LNCAP (cell line): ENCODE measurements around the gene CTNNA2.

Source experiments
- TF ChIP-seq, protein P1 (sequence below): fragments of 450-650 bp; IDR thresholded peaks from 2 replicates; pipeline ENCODE4 v1.5.1; 2017; ENCODE audit warnings: mild to moderate bottlenecking

Gene CTNNA2

DNA sequence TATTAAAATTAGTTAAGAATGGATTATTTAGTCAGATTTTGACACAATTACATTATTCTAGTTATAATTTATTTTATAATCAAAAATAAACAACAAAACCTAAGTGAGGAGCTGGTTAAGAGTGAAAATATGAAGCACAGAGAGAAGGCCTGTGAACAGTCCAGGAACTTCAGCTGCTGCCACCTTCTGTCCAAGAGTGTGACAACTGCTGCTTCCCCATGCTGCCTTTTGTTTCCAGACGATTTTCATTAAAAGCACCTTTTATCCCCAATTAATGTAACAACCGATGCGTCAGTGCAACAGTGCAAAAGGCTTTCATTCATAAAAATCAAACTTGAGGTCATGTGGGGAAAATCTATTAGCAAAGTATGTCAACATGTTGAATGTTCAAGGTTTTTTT is 363.6 kb downstream of the CTNNA2 start:
- TF ChIP-seq, protein P1, sequence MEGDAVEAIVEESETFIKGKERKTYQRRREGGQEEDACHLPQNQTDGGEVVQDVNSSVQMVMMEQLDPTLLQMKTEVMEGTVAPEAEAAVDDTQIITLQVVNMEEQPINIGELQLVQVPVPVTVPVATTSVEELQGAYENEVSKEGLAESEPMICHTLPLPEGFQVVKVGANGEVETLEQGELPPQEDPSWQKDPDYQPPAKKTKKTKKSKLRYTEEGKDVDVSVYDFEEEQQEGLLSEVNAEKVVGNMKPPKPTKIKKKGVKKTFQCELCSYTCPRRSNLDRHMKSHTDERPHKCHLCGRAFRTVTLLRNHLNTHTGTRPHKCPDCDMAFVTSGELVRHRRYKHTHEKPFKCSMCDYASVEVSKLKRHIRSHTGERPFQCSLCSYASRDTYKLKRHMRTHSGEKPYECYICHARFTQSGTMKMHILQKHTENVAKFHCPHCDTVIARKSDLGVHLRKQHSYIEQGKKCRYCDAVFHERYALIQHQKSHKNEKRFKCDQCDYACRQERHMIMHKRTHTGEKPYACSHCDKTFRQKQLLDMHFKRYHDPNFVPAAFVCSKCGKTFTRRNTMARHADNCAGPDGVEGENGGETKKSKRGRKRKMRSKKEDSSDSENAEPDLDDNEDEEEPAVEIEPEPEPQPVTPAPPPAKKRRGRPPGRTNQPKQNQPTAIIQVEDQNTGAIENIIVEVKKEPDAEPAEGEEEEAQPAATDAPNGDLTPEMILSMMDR: peak; percentile 55

DNA sequence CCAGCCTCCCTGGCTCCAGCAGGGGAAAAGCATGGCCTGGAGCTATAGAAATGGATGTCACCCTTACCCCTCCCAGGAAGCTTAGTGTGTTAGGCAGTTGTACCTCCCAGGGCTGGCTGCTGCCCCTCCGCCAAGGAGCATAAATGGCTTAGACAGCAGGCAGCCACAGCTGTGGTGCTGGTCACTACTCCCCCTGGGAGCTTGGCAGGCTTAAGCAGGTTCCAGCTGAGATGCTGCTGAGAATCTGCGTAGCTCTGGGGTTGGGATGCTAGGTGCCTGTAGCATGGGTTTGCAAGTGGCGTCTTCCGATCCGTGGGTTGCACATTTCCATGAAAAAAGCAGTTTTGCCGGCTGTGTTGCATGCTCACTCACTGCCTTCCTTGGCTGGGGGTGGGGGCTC is 369.7 kb downstream of the CTNNA2 start:
- TF ChIP-seq, protein P1: no peak

DNA sequence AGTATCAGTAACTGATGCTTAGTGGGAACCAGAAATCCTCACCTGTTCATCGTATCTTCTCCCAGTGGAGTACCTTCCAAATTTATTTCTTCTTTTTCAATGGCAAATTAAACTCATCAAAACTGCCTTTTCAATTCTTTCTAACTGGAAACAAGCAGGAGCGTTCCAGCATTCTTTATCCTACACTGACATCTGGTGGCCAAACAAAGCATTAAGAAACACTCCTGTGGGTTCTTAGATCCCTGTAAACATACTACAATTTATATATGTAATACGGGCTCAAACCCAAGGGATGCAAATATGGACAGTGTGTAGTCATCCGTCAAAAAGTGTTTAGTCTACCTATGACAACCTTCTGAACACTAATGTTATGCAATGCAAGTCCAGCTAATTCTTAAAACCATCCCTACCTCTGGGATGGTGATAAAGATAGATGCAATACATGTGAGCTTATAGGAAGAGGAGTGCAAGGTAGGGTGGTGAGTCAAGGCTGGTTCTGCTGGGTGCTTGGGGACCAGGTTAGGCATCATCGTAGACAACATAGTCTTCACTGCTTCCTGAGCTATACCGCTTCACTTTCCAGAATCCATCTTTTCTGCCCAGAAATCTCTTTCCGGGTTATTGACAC is 375.0 kb downstream of the CTNNA2 start:
- TF ChIP-seq, protein P1: peak; percentile 66

DNA sequence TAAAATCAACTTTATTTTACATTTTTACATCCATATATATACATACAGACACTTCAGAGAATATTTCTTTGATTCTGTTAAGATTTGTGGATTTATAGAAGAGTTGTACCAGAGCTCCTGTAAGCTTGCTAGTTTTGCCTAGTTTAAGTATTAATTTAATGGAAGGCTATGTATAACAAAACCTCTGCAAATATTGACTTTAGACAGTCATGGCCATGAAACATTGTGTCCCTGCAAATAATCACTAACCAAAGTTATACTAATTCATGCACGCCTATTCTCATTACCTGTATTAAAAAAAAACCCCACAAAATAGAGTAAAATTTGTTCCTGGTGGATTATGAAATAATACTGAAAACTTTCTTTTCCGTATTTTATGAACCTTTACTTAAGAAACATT is 379.3 kb downstream of the CTNNA2 start:
- TF ChIP-seq, protein P1: no peak

DNA sequence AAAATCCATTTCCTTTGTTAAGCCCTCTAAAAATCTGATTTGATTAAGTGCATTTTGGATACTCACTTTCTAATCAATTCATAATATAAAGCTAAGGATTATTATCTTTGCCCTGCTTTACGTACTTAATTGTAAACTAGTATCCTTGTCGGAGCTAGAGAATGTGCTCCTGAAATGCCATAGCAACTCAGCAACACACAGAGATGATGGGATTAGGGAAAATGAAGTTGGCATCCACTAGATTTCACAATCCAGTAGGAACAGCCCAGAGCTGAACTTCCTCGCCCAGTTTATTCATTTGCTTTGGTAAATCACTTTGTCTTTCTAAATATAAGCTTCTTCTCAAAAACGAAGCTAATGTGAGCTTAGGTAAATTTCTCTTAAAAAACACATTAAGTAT is 386.3 kb downstream of the CTNNA2 start:
- TF ChIP-seq, protein P1: no peak

DNA sequence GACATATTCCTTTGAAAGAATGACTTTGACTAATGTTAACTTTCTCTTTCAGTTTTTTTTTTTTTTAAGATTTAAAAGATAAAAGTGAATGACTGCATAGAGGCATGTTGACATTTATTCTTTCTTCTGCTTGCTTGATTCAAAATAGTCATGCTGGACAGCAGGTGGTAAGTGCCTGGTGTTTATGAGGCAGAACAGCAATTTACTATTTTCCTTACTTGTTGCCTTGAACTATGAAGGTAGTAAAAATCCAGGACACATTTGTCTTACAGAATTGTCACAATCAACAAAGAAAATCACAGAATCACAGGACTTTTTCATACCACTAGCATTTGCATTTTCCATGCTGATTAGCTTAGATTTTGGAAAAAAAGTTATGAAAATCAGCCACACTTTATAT is 388.3 kb downstream of the CTNNA2 start:
- TF ChIP-seq, protein P1: no peak

DNA sequence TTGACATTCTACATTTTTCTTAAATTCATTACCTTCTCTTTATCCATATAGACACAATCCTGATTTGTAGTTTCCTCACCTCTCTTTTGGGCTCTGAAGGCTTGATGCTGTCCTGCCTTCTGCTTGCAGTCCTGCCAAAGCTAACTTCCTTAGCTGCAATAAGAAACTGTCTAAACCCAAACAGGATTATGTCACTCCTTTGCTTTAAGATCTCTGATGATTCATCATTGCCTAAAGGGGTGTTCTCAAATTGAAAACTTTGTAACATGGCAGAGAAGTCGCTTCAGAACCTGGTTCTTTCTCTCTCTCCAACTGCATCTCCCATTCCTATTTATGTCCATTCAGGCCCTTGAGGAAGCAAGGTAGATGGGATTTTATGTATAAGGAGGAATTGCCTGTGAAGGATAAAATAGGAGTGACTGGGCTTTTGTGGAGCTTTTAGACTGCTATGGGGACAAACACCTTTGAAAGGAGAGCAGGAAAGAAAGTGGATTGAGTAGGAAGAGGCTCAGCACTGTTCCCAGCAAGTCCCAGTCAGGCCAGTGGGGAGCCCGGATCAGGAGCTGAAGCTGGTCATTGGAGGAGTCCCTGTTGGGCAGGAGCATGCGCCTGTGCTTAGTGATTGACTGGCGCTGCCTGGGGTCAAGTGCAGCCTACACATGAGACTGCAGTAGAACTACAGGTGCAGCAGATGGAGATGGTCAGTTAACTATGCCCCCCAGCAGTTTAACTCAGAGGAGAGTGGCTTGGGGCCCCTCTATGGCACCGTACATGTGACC is 390.6 kb downstream of the CTNNA2 start:
- TF ChIP-seq, protein P1: no peak
